ENCODE data around the gene KNCN.
A peak's percentile ranks its signal among the peaks of the same experiment; 100 is the strongest.

GRCh38 chr1:46528297-46528955 lies 23.0 kb downstream of the KNCN start:
- TF ChIP-seq, protein P1, sequence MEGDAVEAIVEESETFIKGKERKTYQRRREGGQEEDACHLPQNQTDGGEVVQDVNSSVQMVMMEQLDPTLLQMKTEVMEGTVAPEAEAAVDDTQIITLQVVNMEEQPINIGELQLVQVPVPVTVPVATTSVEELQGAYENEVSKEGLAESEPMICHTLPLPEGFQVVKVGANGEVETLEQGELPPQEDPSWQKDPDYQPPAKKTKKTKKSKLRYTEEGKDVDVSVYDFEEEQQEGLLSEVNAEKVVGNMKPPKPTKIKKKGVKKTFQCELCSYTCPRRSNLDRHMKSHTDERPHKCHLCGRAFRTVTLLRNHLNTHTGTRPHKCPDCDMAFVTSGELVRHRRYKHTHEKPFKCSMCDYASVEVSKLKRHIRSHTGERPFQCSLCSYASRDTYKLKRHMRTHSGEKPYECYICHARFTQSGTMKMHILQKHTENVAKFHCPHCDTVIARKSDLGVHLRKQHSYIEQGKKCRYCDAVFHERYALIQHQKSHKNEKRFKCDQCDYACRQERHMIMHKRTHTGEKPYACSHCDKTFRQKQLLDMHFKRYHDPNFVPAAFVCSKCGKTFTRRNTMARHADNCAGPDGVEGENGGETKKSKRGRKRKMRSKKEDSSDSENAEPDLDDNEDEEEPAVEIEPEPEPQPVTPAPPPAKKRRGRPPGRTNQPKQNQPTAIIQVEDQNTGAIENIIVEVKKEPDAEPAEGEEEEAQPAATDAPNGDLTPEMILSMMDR (IDR thresholded peaks at IDR 0.05; ENCODE audit: low read depth, low read length, poor library complexity, severe bottlenecking) = peak; percentile 54
- TF ChIP-seq EZH2phosphoT487 (IDR thresholded peaks at IDR 0.05; ENCODE audit: borderline replicate concordance, low read length) = no peak
